ENCODE results near the gene TTC33.

DNA sequence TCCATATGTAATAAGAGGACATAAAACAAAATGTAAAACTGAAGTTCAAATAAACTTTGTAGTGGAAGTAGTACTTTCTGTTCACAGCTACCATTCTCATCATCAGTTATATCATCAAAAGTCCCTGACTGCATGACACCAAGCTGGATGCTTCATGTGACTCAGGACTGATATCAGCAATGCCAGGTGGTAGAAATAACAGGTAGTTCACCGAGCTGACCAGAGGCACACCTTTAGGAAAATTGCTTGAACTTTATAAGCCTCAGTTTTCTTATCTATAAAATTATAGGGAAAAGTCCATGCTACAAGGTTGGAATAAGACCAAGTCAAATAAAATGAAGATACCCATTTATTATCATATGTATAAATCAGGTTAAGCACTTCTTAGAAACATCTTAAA, 200.9 kb downstream of the TTC33 start:
- TF ChIP-seq CTCF (IDR thresholded peaks at IDR 0.05) (no peak), POLR2A (IDR thresholded peaks at IDR 0.05) (no peak)

Measured in right lobe of liver (tissue), 4 donors.